SK-N-SH (cell line): ENCODE measurements around the gene TAF1D.

Source experiments
- CTCF ChIP-seq: fragments of 200-600 bp; sonication (generic); IDR thresholded peaks from 2 replicates; pipeline ENCODE4 v1.6.1; 2017; ENCODE audit warnings: antibody characterized with exemption, mild to moderate bottlenecking, moderate library complexity
- MEF2A ChIP-seq: IDR thresholded peaks from 2 replicates; pipeline ENCODE4 v1.4.0; 2012; ENCODE audit warnings: low read depth, borderline replicate concordance
- NRF1 ChIP-seq: IDR thresholded peaks from 2 replicates; pipeline ENCODE4 v1.6.1; 2012; ENCODE audit warnings: low read depth, mild to moderate bottlenecking, low read length
- PBX3 ChIP-seq: IDR thresholded peaks from 2 replicates; pipeline ENCODE4; 2012
- TAF1 ChIP-seq: IDR thresholded peaks from 2 replicates; pipeline ENCODE4 v1.6.1; 2012; ENCODE audit warnings: low read depth, mild to moderate bottlenecking, low read length, moderate library complexity, borderline replicate concordance
- TEAD4 ChIP-seq: IDR thresholded peaks from 2 replicates; pipeline ENCODE4 v1.4.0; 2012; ENCODE audit warnings: mild to moderate bottlenecking, borderline replicate concordance; ENCODE audit not compliant: insufficient read depth
- USF1 ChIP-seq: IDR thresholded peaks from 2 replicates; pipeline ENCODE4 v1.4.0; 2012; ENCODE audit warnings: low read depth, borderline replicate concordance
- USF2 ChIP-seq: fragments of 150-350 bp; IDR thresholded peaks from 2 replicates; pipeline ENCODE4 v1.6.1; 2017; ENCODE audit warnings: antibody characterized with exemption, low read length, low read depth, borderline replicate concordance

- TF ChIP-seq TAF1 (peak; percentile 93), NRF1 (no peak; the same call in 1 of the 2 replicates), MEF2A (no peak), USF1 (no peak), CTCF (peak; percentile 53), PBX3 (0 out of 2 replicates have a peak, but pooled peaks have one; percentile 7), USF2 (no peak), TEAD4 (no peak)
These were observed 43.0 kb upstream of the TAF1D start, which contains the start of gene MED17 for GRCh38 chr11:93784145-93784934.
